GM19043 (cell line): ENCODE data around the gene CD79B.
"Not testable (repeated sequence)": the region's sequence is repeated elsewhere in the genome, so short reads cannot be mapped to it uniquely, and the experiment has no call there.

ENCODE experiments used
- ATAC-seq: cut with Tn5 transposase; IDR thresholded peaks from one replicate; pipeline ENCODE4 v1.9.1; 2021; ENCODE audit warnings: low read depth; ENCODE audit not compliant: unreplicated experiment

CD79B gene

DNA sequence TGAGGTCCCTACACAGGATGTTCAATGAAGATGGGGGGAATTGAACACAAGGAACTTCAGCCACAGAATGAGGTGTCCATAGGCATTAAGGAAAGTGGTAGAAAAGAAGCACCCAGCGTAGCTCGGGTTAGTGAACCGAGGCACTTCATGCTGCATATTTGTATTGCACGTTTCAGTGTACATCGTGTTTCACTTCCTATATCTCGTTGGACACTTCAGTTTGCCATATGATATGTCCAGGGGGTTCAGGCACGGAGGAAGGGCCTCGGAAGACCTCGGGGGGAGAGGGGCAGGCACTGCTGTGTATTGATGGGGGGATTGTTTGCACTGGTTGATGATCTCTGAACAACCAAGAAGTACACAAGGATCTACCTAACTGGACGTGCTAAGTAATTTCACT, 16.4 kb downstream of the CD79B start:
- peak; percentile 54 for ATAC-seq

GRCh38 chr17:63914471-63914870, 17.7 kb downstream of the CD79B start:
- no peak for ATAC-seq

DNA sequence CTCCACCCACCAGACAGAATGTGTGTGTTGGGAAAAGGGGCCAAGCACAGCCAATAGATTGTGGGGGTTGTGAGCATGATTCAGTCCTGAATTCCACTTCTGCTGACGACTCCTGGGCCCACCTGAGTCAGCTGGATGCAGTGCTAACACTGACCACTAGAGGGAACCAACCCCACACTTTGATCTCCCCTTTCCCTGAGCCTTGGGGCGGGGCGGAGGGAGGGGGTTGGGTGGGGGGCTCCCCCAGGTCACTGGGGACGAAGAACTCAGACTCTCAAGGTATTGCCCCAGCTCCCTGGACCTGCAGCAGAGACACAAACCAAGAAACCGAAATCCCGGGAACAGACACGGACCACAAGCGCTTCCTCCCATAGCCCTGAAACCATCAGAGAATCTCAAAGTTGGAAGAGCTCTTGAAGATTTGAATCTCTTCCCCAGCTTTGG, 20.5 kb downstream of the CD79B start:
- no peak for ATAC-seq

- no peak for ATAC-seq
Observed at GRCh38 chr17:63911041-63911635, 21.0 kb downstream of the CD79B start, which contains the start of gene CSHL1. Gene CSHL1 (minus strand): TSS chr17:63911258. CDS start chr17:63911196, 62 bp downstream.

- ATAC-seq = no peak
Observed at GRCh38 chr17:63910096-63910495, 22.0 kb downstream of the CD79B start.

DNA sequence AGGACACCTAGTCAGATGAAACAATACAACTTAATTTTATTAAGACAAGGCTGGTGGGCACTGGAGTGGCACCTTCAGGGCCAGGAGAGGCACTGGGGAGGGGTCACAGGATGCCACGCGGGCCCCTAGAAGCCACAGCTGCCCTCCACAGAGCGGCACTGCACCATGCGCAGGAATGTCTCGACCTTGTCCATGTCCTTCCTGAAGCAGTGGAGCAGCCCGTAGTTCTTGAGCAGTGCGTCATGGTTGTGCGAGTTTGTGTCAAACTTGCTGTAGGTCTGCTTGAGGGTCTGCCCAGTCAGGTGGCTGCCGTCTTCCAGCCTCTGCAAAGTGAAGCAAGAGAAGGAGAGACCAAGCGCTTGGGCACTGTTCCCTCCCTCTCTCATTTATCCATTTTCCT, 22.5 kb downstream of the CD79B start:
- not testable (repeated sequence) for ATAC-seq

- ATAC-seq = not testable (repeated sequence)
Observed at GRCh38 chr17:63907161-63907778, 24.9 kb downstream of the CD79B start.

DNA sequence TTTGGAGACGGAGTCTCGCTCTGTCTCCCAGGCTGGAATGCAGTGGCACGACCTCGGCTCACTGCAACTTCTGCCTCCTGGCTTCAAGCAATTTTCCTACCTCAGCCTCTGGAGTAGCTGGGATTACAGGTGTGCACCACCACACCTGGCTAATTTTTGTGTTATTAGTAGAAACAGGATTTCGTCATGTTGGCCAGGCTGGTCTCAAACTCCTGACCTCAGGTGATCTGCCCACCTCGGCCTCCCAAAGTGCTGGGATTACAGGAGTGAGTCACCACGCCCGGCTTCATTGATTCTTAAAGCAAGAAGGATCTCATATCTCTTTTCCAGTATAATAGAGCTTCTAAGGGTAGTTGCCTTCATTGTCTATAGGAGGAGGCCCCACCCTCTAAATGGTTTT, 27.3 kb downstream of the CD79B start:
- ATAC-seq = not testable (repeated sequence)

- not testable (repeated sequence) for ATAC-seq
Observed at GRCh38 chr17:63903787-63904201, 28.3 kb downstream of the CD79B start.

DNA sequence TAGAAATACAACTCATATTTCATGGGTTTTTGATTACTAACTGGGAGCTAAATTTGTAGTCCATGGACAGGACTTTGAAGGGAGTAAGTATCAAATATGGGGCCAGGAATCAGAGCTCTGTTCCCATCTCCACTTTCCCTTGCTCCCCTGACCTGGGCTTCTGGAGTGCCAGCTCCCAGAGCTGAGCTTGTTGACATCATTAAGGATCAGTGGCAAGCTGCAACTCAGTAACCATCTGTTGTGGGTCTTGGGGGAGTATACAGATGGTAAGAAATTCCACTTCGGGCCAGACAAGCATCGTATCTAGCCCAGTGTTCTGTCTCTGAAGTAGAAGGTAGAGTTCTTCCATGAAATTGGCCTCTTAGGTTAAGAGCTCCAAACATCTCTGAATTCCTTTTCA, 30.2 kb downstream of the CD79B start:
- ATAC-seq = not testable (repeated sequence)

- not testable (repeated sequence) for ATAC-seq
Observed at GRCh38 chr17:63898899-63899798, 33.0 kb downstream of the CD79B start.

DNA sequence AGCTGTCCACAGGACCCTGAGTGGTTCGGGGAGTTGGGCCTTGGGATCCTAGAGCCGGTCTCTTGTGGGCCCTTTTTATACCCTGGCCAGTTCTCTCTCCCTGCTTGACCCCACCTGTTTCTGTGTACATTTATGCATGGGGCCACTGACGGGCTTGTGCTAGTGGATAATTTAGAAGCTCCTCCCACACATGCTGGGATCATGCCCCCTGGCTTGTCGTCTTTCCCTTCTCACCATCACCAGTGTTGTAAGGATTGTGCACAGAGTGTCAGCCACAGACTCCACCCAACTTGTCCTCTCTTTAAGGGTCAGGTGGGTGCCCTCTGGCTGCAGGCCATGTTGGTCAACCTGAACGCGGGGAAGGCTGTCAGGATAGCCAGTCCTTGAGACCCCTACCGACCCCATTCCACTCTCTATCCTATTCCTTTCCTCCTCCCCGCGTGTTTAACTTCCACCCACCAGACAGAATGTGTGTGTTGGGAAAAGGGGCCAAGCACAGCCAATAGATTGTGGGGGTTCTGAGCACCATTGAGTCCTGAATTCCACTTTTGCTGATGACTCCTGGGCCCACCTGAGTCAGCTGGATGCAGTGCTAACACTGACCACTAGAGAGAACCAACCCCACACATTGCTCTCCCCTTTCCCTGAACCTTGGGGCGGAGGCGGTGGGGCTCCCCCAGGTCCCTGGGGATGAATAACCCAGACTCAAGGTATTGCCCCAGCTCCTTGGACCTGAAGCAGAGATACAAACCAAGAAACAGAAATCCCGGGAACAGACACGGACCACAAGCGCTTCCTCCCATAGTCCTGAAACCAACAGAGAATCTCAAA, 35.4 kb downstream of the CD79B start, which contains the start of gene CSH1:
Gene CSH1, minus strand, starts transcription at position 51 of the 831 bp plus-strand sequence. CDS start 63 bp downstream, outside the sequence.
- ATAC-seq = not testable (repeated sequence)

DNA sequence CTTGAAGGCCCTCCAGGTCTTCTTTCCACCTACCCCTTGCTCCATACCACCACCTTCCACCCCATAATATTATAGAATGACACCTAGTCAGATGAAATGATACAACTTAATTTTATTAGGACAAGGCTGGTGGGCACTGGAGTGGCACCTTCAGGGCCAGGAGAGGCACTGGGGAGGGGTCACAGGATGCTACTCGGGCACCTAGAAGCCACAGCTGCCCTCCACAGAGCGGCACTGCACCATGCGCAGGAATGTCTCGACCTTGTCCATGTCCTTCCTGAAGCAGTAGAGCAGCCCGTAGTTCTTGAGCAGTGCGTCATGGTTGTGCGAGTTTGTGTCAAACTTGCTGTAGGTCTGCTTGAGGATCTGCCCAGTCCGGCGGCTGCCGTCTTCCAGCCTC, 37.3 kb downstream of the CD79B start:
- ATAC-seq = not testable (repeated sequence)

GRCh38 chr17:63894021-63894420, 38.1 kb downstream of the CD79B start:
- not testable (repeated sequence) for ATAC-seq

DNA sequence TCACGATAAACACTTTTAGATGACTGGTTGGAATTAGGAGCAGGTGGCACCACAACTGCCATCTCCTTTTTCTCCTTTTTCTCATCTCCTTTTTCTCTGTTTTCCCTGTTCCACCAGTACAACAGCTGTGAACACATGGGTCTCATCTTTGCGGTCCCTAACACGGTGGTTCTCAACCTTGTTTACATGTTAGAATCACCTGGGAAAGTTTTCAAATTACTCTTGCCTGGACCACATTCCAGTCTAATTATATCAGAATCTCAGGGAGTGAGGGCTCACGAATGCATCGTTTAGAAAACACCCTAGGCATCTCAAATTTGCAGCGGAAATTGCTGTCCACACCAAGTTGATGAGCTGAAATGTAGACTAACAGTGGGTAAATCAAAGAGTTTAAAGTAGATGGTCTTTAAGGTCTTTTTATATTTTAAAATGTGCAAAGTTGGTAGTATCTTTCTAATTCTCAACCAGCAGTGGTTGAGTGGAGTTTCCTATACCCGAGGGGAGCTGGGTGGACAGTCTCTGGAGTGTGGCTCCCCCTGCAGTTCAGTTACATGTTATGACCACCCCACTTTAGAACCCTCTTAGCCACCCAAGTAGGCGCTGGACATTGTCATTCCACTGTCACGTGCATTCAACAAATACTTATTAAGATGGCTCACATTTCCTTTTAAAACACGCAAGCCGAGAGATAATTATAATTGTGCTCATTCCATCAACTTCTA, 39.7 kb downstream of the CD79B start:
- ATAC-seq = not testable (repeated sequence)

GRCh38 chr17:63889026-63889848, 42.9 kb downstream of the CD79B start:
- ATAC-seq = not testable (repeated sequence)

- ATAC-seq = not testable (repeated sequence)
Observed at GRCh38 chr17:63885119-63885518, 47.0 kb downstream of the CD79B start.

DNA sequence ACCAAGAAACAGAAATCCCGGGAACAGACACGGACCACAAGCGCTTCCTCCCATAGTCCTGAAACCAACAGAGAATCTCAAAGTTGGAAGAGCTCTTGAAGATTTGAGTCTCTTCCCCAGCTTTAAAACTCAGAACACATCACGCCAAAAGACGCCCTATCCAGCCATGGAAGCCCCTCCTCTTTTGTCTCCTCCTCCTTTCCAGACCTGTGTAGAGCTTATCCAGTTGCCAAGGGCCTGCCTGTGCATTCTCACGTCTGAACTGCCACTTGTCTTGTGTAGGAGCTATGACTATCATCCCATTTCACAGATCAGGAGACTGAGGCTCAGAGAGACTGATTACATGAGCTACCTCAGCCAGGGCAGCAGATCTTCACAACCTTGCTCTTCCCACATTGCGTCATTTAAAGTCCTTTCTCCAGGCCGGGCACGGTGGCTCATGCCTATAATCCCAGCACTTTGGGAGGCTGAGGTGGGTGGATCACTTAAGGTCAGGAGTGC, 49.5 kb downstream of the CD79B start:
- not testable (repeated sequence) for ATAC-seq
